Adipose tissue (tissue), 3 donors: ENCODE measurements around the gene JMJD1C. TPM values are rescaled to one million over a fixed set of nuclear protein-coding genes. Genes with fewer than 3 reads are reported as not detected.

Experiments used
- H3K27ac ChIP-seq: one replicate; pipeline ENCODE4 v1.5.1; 2013; ENCODE audit warnings: low read depth, low read length
- WGBS, 3 donors: extraction: QIAGEN DNeasy Blood & Tissue Kit; methylation state at CpG; one replicate each; pipeline ENCODE4 v1.1.7; 2013; 5-methylcytosine and 5-hydroxymethylcytosine counted together
- polyA plus RNA-seq, 3 donors: library from polyadenylated mRNA; stranded (reverse); fragments of 200-250 nt; gene quantifications; one replicate each; pipeline ENCODE4 v1.2.3, GENCODE V29; 2013
- donor health status: healthy with polysubstance abuse.
- donor health status: Bipolar disorder and iron deficiency.
- donor health status: healthy.

Gene JMJD1C
- polyA plus RNA-seq, 3 donors = 14.7 to 39.5 (median 31.1) TPM

- H3K27ac ChIP-seq = no peak overlapping the region
- 95 to 100% (median 96%) methylated on average over 1 of the region's 1 CpG for WGBS, 3 donors
Measured at GRCh38 chr10:63483983-63484382, 18.2 kb upstream of the JMJD1C start.

GRCh38 chr10:63481815-63482421 is 16.1 kb upstream of the JMJD1C start:
- H3K27ac ChIP-seq = no peak overlapping the region
- 67 to 81% (median 76%) methylated on average over 6 of the region's 6 CpGs for WGBS, 3 donors

- WGBS, 3 donors = 86 to 97% (median 94%) methylated on average over 5 of the region's 5 CpGs
Measured at GRCh38 chr10:63480237-63480636, 14.5 kb upstream of the JMJD1C start.

GRCh38 chr10:63478564-63478963 is 12.8 kb upstream of the JMJD1C start:
- H3K27ac ChIP-seq = no peak overlapping the region
- 79 to 87% (median 79%) methylated on average over 3 of the region's 3 CpGs for WGBS, 3 donors

More at GRCh38 chr10:63480237-63480636, 14.5 kb upstream of the JMJD1C start:
- H3K27ac ChIP-seq = no peak overlapping the region

GRCh38 chr10:63477927-63478326 is 12.2 kb upstream of the JMJD1C start:
- H3K27ac ChIP-seq = no peak overlapping the region
- WGBS, 3 donors = 41 to 63% (median 62%) methylated on average over 1 of the region's 1 CpG

GRCh38 chr10:63474488-63474887 is 8.7 kb upstream of the JMJD1C start:
- no peak overlapping the region for H3K27ac ChIP-seq
- 93 to 95% (median 94%) methylated on average over 8 of the region's 8 CpGs for WGBS, 3 donors

GRCh38 chr10:63470928-63471327 is 5.2 kb upstream of the JMJD1C start:
- 68 to 74% (median 68%) methylated on average over 3 of the region's 3 CpGs for WGBS, 3 donors
- no peak overlapping the region for H3K27ac ChIP-seq

GRCh38 chr10:63468947-63469346 is 3.2 kb upstream of the JMJD1C start:
- WGBS, 3 donors = 90 to 97% (median 96%) methylated on average over 1 of the region's 1 CpG
- no peak overlapping the region for H3K27ac ChIP-seq

GRCh38 chr10:63467841-63468240 is 2.1 kb upstream of the JMJD1C start:
- WGBS, 3 donors = 83 to 88% (median 85%) methylated on average over 1 of the region's 1 CpG
- no peak overlapping the region for H3K27ac ChIP-seq

- WGBS, 3 donors = 3 to 6% (median 5%) methylated on average over 27 of the region's 27 CpGs
- H3K27ac ChIP-seq = no peak overlapping the region
Measured at GRCh38 chr10:63466144-63466935, 563 bp upstream of the JMJD1C start.

- 5 to 11% (median 11%) methylated on average over 32 to 35 of the region's 35 CpGs for WGBS, 3 donors
Measured at GRCh38 chr10:63464402-63465292, 1.1 kb downstream of the JMJD1C start.

GRCh38 chr10:63462442-63462841 is 3.3 kb downstream of the JMJD1C start:
- WGBS, 3 donors = 71 to 94% (median 83%) methylated on average over 1 of the region's 1 CpG
- no peak overlapping the region for H3K27ac ChIP-seq

More at GRCh38 chr10:63464402-63465292, 1.1 kb downstream of the JMJD1C start:
- H3K27ac ChIP-seq = no peak overlapping the region

GRCh38 chr10:63458177-63458576 is 7.6 kb downstream of the JMJD1C start:
- no peak overlapping the region for H3K27ac ChIP-seq

GRCh38 chr10:63457594-63457993 is 8.2 kb downstream of the JMJD1C start:
- H3K27ac ChIP-seq = no peak overlapping the region
- WGBS, 3 donors = 88 to 93% (median 90%) methylated on average over 2 of the region's 2 CpGs

More at GRCh38 chr10:63458177-63458576, 7.6 kb downstream of the JMJD1C start:
- WGBS, 3 donors = 95 to 100% (median 98%) methylated on average over 2 of the region's 2 CpGs

- WGBS, 3 donors = 79 to 84% (median 80%) methylated on average over 2 of the region's 2 CpGs
- no peak overlapping the region for H3K27ac ChIP-seq
Measured at GRCh38 chr10:63456437-63457210, 9.2 kb downstream of the JMJD1C start.

- no peak overlapping the region for H3K27ac ChIP-seq
Measured at GRCh38 chr10:63455507-63455906, 10.3 kb downstream of the JMJD1C start.

- no peak overlapping the region for H3K27ac ChIP-seq
- 49 to 74% (median 68%) methylated on average over 2 of the region's 2 CpGs for WGBS, 3 donors
Measured at GRCh38 chr10:63454631-63455030, 11.1 kb downstream of the JMJD1C start.

GRCh38 chr10:63452524-63452923 is 13.3 kb downstream of the JMJD1C start:
- H3K27ac ChIP-seq = no peak overlapping the region
